ENCODE measurements around the gene MRPL58. TPM values are rescaled to one million over a fixed set of nuclear protein-coding genes. Genes with fewer than 3 reads are reported as not detected.

MRPL58 gene
- total and polyA plus RNA-seq, 10 of the 15 experiments (the other 5 are each of a cell fraction or from before 2014, with no cell fraction given): 23.0 to 64.3 (median 51.9) TPM

- Histone ChIP-seq H3K4me3 (no peak overlapping the region), H3K79me2 (ENCODE audit: control insufficient read depth, insufficient read depth, low read length) (no peaks in the 10 kb centered on the region), H3K27ac (ENCODE audit: control insufficient read depth, insufficient read depth) (no peak overlapping the region), H2AFZ (ENCODE audit: control insufficient read depth, low read depth, low read length) (no peak overlapping the region), H3K9me3 (replicated peaks; ENCODE audit: control insufficient read depth, insufficient read depth, low read length) (no peaks in the 10 kb centered on the region), H3K36me3 (ENCODE audit: control insufficient read depth in 2 of 2, insufficient read depth in 2 of 2, low read length in 1 of 2) (no peaks in the 10 kb centered on the region; a peak in 1 of 4 replicates), H3K4me2 (ENCODE audit: control insufficient read depth, insufficient read depth) (no peak overlapping the region), H3K9ac (ENCODE audit: control insufficient read depth, insufficient read depth, low read length) (no peak overlapping the region), H3K4me1 (ENCODE audit: control insufficient read depth, insufficient read depth, low read length) (peaks cover 15% of the 10 kb centered on the region), H3K27me3 (replicated peaks in 1 of 2; ENCODE audit: control insufficient read depth in 2 of 2, insufficient read depth in 2 of 2, low read length in 1 of 2) (no peaks in the 10 kb centered on the region), H4K20me1 (ENCODE audit: control insufficient read depth, insufficient read depth) (no peaks in the 10 kb centered on the region)
- DNase-seq (ENCODE audit: low read depth, low spot score): no peak
- intact Hi-C loops (cut with micrococcal nuclease; ENCODE audit: unreplicated experiment) (no loop called here), in situ Hi-C loops (cut with MboI) (no loop called here)
- 62% methylated on average over 8 of the region's 8 CpGs for WGBS (ENCODE audit: insufficient coverage, insufficient replicate concordance, low lambda C conversion rate, missing lambda C conversion rate)
- no peak for FAIRE-seq
- ChIA-PET CTCF (interaction anchor here (0.7 to 6.2 kb wide), 14 partner anchors 13 to 540 kb away, joined by 3 to 33 read pairs (median 5); partner anchors contain the start of genes MRPL58 and NT5C), POLR2A (interaction anchor here (0.6 to 1.4 kb wide), 6 partner anchors 19 to 137 kb away, joined by 3 to 5 read pairs (median 4); no protein-coding TSS in a partner anchor), RAD21 (ENCODE audit: unreplicated experiment) (interaction anchor here (0.8 to 3.0 kb wide), 10 partner anchors 8 to 133 kb away, joined by 3 to 25 read pairs (median 6); no protein-coding TSS in a partner anchor), SMC1A (ENCODE audit: uncharacterized antibody, unreplicated experiment) (interaction anchor here (0.6 to 2.2 kb wide), 9 partner anchors 10 to 107 kb away, joined by 3 to 12 read pairs (median 4); partner anchors contain the start of gene NT5C)
- ATAC-seq: no peak
- no TSS peak for BruUV-seq (replicated peaks)
- TF ChIP-seq RBBP5 (conservative IDR thresholded peaks at IDR 0.05): no peak
- TF ChIP-seq BHLHE40 (IDR thresholded peaks at IDR 0.05; ENCODE audit: borderline replicate concordance in 1 of 2, low read depth in 2 of 2, low read length in 1 of 2): no peak
- no peak for TF ChIP-seq EP300 (IDR thresholded peaks at IDR 0.05; ENCODE audit: borderline replicate concordance in 1 of 2, control insufficient read depth in 1 of 2, low read depth in 2 of 2, low read length in 2 of 2)
- TF ChIP-seq DPF2 (IDR thresholded peaks at IDR 0.05): no peak
Measured at GRCh38 chr17:75068750-75069149, 56.3 kb downstream of the MRPL58 start.

- Histone ChIP-seq H3K4me3 (no peak overlapping the region), H2AFZ (ENCODE audit: control insufficient read depth, low read depth, low read length) (no peak overlapping the region), H3K27me3 (replicated peaks in 1 of 2; ENCODE audit: control insufficient read depth in 2 of 2, insufficient read depth in 2 of 2, low read length in 1 of 2) (no peaks in the 10 kb centered on the region), H3K9me3 (replicated peaks; ENCODE audit: control insufficient read depth, insufficient read depth, low read length) (no peaks in the 10 kb centered on the region), H3K79me2 (ENCODE audit: control insufficient read depth, insufficient read depth, low read length) (no peaks in the 10 kb centered on the region), H3K9ac (ENCODE audit: control insufficient read depth, insufficient read depth, low read length) (no peak overlapping the region), H3K4me2 (ENCODE audit: control insufficient read depth, insufficient read depth) (no peak overlapping the region), H3K36me3 (ENCODE audit: control insufficient read depth in 2 of 2, insufficient read depth in 2 of 2, low read length in 1 of 2) (no peaks in the 10 kb centered on the region; a peak in 1 of 4 replicates), H3K27ac (ENCODE audit: control insufficient read depth, insufficient read depth) (no peak overlapping the region), H3K4me1 (ENCODE audit: control insufficient read depth, insufficient read depth, low read length) (peaks cover 15% of the 10 kb centered on the region), H4K20me1 (ENCODE audit: control insufficient read depth, insufficient read depth) (no peaks in the 10 kb centered on the region)
- DNase-seq (ENCODE audit: low read depth, low spot score) (no peak), FAIRE-seq (no peak), ATAC-seq (peak; percentile 68)
- TF ChIP-seq RAD21 (IDR thresholded peaks at IDR 0.05; ENCODE audit: insufficient read depth, low read depth, low read length) (0 out of 2 replicates have a peak, but pooled peaks have one; percentile 24), SMC3 (IDR thresholded peaks at IDR 0.05; ENCODE audit: borderline replicate concordance, low read length) (peak; percentile 39; the same call in 1 of the 2 replicates), POU2F2 (IDR thresholded peaks at IDR 0.05; ENCODE audit: borderline replicate concordance, low read depth, low read length) (no peak), CTCF (IDR thresholded peaks at IDR 0.05 in 2 of 3, conservative IDR thresholded peaks at IDR 0.05 in 1 of 3; ENCODE audit: control insufficient read depth in 2 of 3, extremely low read depth in 1 of 3, insufficient read depth in 1 of 3, low read depth in 3 of 3, low read length in 3 of 3) (peak in 2 of 3 experiments; percentile 35 to 50; a peak in 4 of 6 replicates)
- CTCF ChIA-PET: interaction anchor here (0.8 to 6.2 kb wide), 20 partner anchors 9 to 192 kb away, joined by 3 to 33 read pairs (median 5); partner anchors contain the start of genes ARMC7, GGA3, MRPL58 and MRPS7
- RAD21 ChIA-PET (ENCODE audit: unreplicated experiment): interaction anchor here (1.3 to 3.0 kb wide), 10 partner anchors 8 to 132 kb away, joined by 3 to 25 read pairs (median 6); partner anchors contain the start of gene NT5C
- intact Hi-C loops (cut with micrococcal nuclease; ENCODE audit: unreplicated experiment) (no loop called here), in situ Hi-C loops (cut with MboI) (no loop called here)
- SMC1A ChIA-PET (ENCODE audit: uncharacterized antibody, unreplicated experiment): interaction anchor here (0.9 to 2.2 kb wide), 10 partner anchors 13 to 132 kb away, joined by 3 to 12 read pairs (median 4); partner anchors contain the start of gene NT5C
- POLR2A ChIA-PET: interaction anchor here (0.7 to 1.4 kb wide), 4 partner anchors 44 to 1182 kb away, joined by 3 to 5 read pairs (median 4); no protein-coding TSS in a partner anchor
- no TSS peak for BruUV-seq (replicated peaks)
- 84% methylated on average over 2 of the region's 2 CpGs for WGBS (ENCODE audit: insufficient coverage, insufficient replicate concordance, low lambda C conversion rate, missing lambda C conversion rate)
Measured at GRCh38 chr17:75069783-75070182, 57.3 kb downstream of the MRPL58 start.

Data from GM12878 (cell line).